GM18519 (cell line): ENCODE data around the gene AGTR1.

ENCODE experiments used
- ATAC-seq: cut with Tn5 transposase; IDR thresholded peaks from one replicate; pipeline ENCODE4 v1.9.1; 2021; ENCODE audit warnings: mild to moderate bottlenecking, moderate library complexity; ENCODE audit not compliant: unreplicated experiment, low FRiP score

AGTR1 gene

DNA sequence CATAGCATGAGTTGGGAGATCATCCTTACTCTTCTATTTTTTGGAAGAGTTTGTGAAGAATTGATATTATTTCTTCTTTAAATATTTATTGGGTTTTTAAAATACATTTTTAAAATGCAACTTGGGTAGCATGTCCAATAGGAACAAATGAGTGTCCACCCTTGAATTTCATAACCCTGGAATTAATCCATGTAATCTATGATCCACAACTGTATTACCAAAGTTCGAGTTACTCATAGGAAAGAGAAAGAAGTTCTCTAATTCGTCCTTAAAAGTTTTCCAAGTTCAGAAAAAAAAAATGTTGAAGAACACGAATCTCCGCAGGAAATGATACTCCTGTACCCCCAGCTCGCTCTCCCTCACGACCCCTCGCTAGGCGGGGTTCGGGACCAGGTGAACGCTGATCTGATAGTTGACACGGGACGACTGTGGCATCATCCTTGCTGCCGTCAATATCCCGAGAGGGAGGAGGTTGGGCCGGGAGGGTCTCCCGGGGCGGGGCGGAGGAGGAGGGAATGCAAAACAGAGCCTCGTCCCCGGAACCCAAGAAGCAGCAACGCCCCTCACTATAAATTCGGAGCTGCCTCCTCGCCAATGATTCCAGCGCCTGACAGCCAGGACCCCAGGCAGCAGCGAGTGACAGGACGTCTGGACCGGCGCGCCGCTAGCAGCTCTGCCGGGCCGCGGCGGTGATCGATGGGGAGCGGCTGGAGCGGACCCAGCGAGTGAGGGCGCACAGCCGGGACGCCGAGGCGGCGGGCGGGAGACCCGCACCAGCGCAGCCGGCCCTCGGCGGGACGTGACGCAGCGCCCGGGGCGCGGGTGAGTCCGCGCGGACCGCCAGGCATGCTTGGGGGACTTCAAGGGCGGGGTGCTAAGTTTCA, at the start of gene AGTR1:
Gene AGTR1 (plus strand): TSS at position 598 of the 884 bp plus-strand sequence. CDS start 43,133 bp downstream, outside the sequence.
- no peak for ATAC-seq

DNA sequence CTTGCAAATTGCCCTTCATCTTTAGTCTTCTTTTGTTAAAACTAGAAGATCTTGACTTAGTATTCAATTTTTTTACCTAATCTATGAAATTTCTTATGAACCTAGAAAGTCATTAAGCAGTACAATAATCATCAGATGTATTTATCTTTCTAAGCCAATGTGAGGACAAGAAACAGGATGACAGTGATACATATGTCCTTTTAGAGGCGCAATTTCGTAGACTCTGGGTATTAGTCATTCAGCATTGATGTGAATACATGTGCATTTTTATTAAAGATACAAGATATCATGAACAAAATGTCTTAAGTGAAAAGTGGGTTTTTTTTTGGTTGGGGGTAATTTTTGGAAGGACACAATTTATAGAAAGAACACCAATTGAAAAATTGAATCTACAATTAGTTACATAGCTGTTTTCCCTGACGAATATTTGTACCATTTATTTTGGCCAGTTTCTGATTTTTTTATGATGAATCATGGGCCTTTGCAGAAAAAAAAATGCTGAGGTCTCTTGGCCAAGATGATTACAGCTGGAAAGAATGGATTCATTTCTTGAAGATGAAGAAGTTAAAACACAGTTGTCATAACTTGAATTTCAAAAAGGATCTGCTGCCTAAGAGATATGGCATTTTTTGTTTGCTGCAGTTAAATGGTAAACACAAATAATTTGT, 48.9 kb upstream of the AGTR1 start:
- ATAC-seq: no peak

DNA sequence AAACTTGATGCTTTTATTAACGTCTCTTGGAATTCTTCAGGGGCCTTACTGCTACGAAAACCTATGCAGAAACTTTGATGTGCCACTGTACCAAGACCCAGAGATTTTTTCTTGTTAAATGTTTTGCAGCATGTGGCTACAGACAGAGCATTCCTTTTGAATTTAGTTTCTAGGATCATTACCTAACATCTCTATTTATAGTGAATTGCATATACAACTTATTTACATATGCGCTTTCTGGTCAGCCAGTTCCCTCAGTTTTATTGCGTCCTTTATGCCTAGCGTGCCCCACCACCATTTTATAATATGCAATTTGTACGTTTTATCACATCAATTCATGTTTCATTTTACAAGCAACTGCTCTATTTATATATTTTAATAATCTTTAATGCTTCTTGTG, 46.2 kb upstream of the AGTR1 start:
- ATAC-seq: no peak

DNA sequence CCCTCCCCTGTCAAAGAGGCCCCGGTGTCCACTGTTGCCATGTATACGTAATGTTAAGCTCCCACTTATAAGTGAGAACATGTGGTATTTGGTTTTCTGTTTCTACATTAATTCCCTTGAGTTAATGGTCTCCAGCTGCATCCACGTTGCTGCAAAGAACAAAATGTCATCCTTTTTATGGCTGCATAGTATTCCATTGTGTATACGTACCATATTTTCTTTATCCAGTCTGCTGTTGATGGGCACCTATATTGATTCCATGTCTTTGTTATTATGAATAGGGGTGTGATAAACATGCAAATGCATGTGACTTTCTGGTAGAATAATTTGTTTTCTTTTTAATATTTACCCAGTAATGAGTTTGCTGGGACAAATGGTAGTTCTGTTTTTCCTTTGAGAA, 43.3 kb upstream of the AGTR1 start:
- no peak for ATAC-seq

DNA sequence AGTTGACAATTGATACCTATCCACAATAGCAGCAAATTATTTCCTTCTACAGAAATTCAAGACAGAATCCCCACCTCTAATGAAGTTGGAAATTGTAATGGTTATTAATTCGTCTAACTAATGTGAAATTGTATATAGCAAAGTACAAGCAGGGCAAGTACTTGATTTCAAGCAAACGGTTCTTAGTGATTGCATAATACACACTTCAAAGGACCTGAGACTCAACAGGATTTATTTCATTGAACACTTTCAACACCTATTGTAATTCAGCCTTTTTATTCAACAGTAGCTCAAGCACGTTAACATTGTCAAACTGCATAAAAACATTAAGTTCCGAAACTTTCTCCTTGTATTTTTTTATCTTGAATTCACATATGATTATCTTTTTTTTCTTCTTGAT, 40.2 kb upstream of the AGTR1 start:
- no peak for ATAC-seq

GRCh38 chr3:148659512-148659911, 38.2 kb upstream of the AGTR1 start:
- ATAC-seq: no peak

DNA sequence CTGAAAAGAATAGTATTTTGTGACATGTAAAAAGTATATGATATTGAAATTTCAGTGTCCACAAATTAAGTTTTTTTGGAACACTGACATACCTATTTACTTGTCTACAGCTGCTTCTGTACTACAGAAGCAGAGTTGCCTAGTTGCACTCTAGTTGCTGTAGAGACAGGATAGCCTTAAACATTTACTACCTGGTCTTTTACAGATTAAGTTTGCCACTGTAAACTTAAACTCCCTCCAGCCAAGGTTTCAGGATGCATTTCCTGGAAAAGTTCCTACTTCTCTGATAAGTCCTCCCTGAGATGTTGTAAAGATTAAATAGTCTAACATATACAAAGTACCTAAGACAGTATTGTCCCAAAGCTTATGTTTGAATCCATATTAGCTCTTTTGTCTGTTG, 17.4 kb upstream of the AGTR1 start:
- no peak for ATAC-seq

DNA sequence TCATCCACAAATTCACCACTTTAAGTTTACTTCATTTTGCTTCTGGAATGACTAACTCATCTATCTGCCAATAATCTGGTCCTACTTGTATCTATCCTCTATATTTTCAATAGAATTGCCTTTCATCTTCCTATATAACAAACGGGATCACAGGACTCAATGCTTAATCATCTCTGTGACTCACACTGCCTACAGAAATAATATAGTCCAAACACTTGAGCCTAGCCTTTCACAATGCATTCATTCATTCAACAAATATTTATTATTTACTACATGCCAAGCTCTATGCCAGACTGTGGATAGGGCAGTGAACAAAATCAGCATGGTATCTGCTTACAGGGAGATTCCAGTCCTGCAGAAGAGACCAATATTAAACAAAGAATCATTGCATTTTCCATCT, 16.6 kb upstream of the AGTR1 start:
- no peak for ATAC-seq

GRCh38 chr3:148682997-148683396, 14.7 kb upstream of the AGTR1 start:
- no peak for ATAC-seq

- ATAC-seq: no peak
Measured at GRCh38 chr3:148694116-148694515, 3.6 kb upstream of the AGTR1 start.

DNA sequence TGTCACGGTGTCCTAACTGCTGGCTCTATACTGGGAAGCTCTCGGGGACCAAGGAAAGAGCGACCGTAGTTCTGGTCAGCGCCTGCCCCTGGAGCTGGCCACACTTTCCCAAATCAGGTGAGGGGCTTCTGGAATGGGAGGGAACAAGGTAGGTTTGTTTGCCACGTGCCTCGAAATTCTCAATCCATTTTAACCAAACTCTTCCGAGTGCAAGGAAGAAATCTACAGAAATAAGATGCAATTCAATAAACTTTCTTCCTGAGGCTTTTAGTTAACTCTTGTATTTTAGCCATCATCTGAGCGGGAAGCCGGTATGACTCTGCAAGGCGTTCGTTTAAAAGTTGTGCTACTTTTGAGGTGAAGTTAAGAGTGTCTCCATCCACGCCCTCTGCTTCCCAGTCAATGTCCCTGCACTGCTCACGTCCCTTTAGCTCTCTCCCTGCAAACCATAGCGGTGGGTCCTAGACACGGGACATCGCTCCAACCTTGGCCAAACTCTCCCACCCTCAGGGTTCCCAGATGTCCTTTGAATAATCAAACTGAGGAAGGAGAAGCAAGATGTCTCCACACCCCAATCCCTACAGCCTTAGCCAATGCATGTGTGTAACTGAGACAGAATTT, 597 bp downstream of the AGTR1 start:
- ATAC-seq: no peak

DNA sequence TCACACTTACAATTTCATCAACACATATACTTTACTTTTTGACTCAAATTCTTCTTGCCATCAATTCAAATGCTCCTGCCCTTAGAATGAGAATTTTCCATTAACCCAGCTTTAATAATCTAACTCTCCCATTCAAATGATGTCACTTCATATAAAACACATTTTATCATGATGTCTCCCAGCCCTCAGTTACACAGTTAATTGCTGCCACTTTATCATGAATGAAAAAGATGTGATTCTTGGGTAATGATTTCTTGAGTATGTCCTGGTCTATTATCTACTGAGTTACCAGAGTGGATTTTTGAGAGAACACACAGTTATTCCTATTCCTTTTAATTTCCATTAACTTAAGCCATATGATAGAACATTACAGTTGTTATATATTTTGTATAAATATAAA, 7.6 kb downstream of the AGTR1 start:
- ATAC-seq: no peak

DNA sequence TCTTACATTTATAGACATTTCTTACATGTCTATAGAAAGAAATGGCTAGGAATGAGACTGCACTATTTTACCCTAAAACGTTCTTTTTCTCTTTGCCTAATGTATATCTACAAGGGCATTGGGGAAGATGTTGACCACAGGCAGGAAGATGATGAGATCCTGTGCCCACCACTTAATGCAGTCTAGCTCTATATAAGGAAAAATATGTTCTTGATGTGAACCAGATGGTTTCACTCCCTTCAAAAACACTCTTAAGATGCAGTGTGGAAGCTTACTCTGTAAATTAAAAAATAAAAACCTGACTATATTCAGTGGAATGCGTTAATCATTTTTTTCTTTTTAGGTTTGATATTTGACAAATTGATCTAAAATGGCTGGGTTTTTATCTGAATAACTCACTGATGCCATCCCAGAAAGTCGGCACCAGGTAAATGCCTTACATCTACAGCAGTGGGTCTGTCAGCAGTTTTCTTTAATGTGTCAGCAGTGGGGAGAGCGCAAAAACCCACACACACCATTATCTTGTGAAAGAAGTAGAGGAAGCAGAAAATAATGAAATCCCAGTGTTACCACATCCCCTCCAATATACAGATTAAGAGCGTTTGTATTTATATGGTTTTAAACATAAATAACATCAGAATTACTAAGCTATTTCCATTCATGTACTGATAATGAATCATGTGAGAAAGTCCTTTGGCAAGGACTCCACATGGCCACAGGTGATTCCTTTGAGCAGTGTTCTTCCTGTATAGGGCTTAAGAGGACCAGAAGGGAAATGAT, 10.1 kb downstream of the AGTR1 start:
- ATAC-seq: no peak

- no peak for ATAC-seq
Measured at GRCh38 chr3:148708409-148708808, 10.7 kb downstream of the AGTR1 start.

DNA sequence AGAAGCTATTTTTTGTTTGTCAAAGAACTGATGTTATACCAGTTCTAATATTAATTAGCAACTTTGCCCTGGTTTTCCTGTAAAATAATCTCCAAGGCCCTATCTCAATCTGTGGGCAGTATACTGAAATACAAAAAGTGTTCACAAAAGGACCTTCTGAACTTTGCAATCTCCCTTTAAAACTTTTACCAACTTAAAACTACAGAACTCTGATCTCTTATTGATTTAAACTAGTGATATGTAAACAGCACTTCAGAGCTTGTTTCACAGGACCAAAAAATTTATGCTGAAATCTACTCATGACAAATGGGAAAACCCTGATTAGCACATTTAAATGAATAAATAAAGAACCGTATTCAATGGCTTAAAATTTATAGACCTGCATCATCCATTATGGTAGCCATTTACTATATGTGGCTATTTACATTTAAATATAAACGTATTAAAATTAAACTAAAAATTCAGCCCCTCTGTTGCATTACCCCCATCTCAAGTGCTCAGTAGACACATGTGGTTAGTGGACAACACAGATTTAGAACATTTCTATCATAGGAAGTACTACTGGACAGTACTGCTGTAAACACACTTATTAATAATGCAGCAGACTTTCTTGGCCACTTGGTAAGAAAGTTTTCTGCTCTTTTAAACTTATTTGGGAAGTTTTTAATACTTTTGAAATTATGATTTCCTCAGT, 12.0 kb downstream of the AGTR1 start:
- ATAC-seq: no peak

GRCh38 chr3:148710665-148711064, 13.0 kb downstream of the AGTR1 start:
- ATAC-seq: no peak

GRCh38 chr3:148711981-148712666, 14.4 kb downstream of the AGTR1 start:
- no peak for ATAC-seq

DNA sequence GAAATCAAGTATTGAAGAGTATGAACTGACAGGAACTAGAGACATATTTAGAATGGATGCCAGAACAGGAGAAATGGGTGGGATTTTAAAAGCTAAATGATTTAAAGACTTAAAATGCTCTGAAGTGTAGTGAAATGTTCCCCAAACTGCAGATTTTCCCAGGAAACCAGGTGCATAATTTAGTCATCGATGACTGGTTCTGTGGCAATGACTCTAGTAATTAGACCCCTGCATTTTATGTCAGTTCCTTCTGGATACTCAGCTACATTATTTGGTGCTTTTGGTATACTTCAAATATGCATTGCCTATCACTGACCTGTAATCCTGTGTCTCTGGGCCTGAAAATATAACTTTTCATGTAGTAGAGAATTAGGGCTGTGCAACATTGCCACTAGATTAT, 16.8 kb downstream of the AGTR1 start:
- no peak for ATAC-seq

DNA sequence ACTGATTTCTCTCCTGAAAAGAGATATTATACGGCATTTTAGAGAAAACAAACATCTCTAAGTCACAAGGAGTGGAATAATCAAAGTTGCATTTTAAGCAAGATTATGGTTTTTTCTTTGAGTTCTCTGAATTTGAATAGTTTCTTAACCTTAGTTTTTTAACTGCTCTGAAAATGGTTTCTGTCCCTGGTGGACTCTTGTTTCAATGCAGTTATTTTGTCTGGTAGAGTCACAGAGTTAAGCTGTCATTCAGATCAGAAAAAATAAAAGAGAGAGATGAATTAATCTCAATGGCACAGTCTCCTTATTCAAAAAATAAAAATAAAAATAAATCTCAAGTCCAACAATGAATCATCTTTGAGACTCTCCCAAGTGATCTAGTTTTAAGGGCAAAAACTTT, 19.0 kb downstream of the AGTR1 start:
- no peak for ATAC-seq
